Thoracic aorta (tissue), 2 donors: ENCODE data around the gene SMARCA4. TPM values are rescaled to one million over a fixed set of nuclear protein-coding genes. Genes with fewer than 3 reads are reported as not detected.
A peak's percentile ranks its signal among the peaks of the same experiment; 100 is the strongest.

Experiments
- ATAC-seq: fragments of 150-250 bp; one replicate; pipeline ENCODE4 v1.8.0; 2017; ENCODE audit warnings: low read depth; ENCODE audit not compliant: insufficient number of reproducible peaks, low FRiP score
- DNase-seq: peaks from one replicate; pipeline ENCODE4 v3.0.0-alpha.2; 2020; ENCODE audit warnings: low spot score
- H3K27ac ChIP-seq, 2 donors: fragments of 200-600 bp; sonication (generic); 1 replicate in 1 of 2; 2 replicates in 1 of 2; pipeline ENCODE4 v1.5.1; 2016; ENCODE audit warnings: mild to moderate bottlenecking in 2 of 2, moderate library complexity in 2 of 2
- H3K27me3 ChIP-seq: fragments of 200-600 bp; sonication (generic); replicated peaks from 2 replicates; pipeline ENCODE4 v1.6.0; 2016; ENCODE audit warnings: mild to moderate bottlenecking; ENCODE audit not compliant: insufficient read depth
- H3K36me3 ChIP-seq: fragments of 200-600 bp; sonication (generic); one replicate; pipeline ENCODE4 v1.5.1; 2016
- H3K4me1 ChIP-seq, 2 donors: fragments of 200-600 bp; sonication (generic); 1 replicate in 1 of 2; 2 replicates in 1 of 2; pipeline versions ENCODE4 v1.5.1 to v1.6.0; 2016; ENCODE audit warnings: low read depth in 2 of 2, mild to moderate bottlenecking in 1 of 2; ENCODE audit not compliant: control insufficient read depth in 1 of 2
- H3K4me3 ChIP-seq: fragments of 200-600 bp; sonication (generic); 2 replicates; pipeline ENCODE4 v1.5.1; 2016; ENCODE audit warnings: mild to moderate bottlenecking
- H3K9me3 ChIP-seq: fragments of 200-600 bp; sonication (generic); 2 replicates; pipeline ENCODE4 v1.5.1; 2016
- CTCF ChIP-seq: fragments of 200-600 bp; sonication (generic); IDR thresholded peaks from one replicate; pipeline ENCODE4 v1.5.1; 2019; ENCODE audit warnings: antibody characterized with exemption
- total RNA-seq, 2 donors: library from RNA; depleted of rRNA; stranded (reverse); fragments of >200 nt; gene quantifications; one replicate each; pipeline versions ENCODE4 v1.1.0 to v1.2.3, GENCODE V29; 2016

Gene SMARCA4
- total RNA-seq = 10 to 100 TPM; 63.8 to 85.9 TPM

DNA sequence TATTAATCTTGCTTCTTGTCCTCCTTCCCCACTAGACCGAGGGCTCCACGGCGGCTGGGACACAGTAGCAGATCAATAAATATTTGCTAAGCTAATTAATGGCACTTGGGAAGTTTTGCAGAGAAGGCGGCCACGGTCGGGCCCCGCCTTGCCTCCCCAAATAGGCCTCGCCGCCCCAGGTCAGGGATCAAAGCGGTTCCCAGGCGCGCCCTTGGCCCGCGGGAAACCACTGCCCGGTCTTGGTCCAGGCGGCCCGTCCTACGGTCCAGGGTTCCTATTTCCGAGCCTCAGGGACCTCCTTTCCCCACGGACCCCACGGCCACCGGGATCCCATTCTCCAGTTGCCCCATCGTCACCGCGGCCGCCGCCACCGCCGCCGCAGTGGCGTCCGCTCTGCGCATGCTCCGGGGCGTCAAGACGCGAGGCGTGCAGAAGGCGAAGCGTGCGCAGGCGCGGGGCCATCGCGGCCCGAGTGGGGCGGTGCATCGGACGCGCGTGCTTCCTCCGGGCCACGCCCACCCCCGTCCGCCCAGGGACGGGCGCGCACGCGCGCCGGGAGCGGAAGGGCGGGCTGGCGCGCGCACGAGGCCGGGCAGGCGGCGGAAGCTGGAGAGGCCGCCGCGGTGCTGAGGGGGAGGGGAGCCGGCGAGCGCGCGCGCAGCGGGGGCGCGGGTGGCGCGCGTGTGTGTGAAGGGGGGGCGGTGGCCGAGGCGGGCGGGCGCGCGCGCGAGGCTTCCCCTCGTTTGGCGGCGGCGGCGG lies at the start of gene SMARCA4:
Gene SMARCA4, plus strand, starts transcription at position 717 of the 759 bp plus-strand sequence. CDS start 23,122 bp downstream, outside the sequence.
- no peaks in the 10 kb centered on the region for H3K36me3 ChIP-seq
- H3K4me1 ChIP-seq = peaks cover 8 to 27% of the 10 kb centered on the region in 2 donors
- ATAC-seq (peak; percentile 78), DNase-seq (peak; percentile 75)
- H3K27ac ChIP-seq = peak within 1 kb of the TSS; percentile 83 to 95
- H3K4me3 ChIP-seq = peak within 1 kb of the TSS; percentile 87
- H3K9me3 ChIP-seq = no peaks in the 10 kb centered on the region
- TF ChIP-seq CTCF = no peak
- H3K27me3 ChIP-seq = no peaks in the 10 kb centered on the region

- Histone ChIP-seq H3K4me1 (no peaks in the 10 kb centered on the region), H3K27me3 (no peaks in the 10 kb centered on the region), H3K4me3 (no peak overlapping the region), H3K27ac (no peak overlapping the region), H3K36me3 (peaks cover 58% of the 10 kb centered on the region), H3K9me3 (no peaks in the 10 kb centered on the region)
- no peak for TF ChIP-seq CTCF
- no peak for ATAC-seq
- DNase-seq = no peak
Measured at GRCh38 chr19:10911579-10912363, 49.1 kb upstream of the SMARCA4 start.

GRCh38 chr19:10912619-10913018 lies 48.2 kb upstream of the SMARCA4 start:
- TF ChIP-seq CTCF = no peak
- H3K36me3 ChIP-seq = peaks cover 58% of the 10 kb centered on the region
- ATAC-seq = no peak
- H3K4me1 ChIP-seq = no peaks in the 10 kb centered on the region
- no peak for DNase-seq
- H3K9me3 ChIP-seq = no peaks in the 10 kb centered on the region
- H3K27ac ChIP-seq = no peak overlapping the region
- H3K4me3 ChIP-seq = no peak overlapping the region
- no peaks in the 10 kb centered on the region for H3K27me3 ChIP-seq

DNA sequence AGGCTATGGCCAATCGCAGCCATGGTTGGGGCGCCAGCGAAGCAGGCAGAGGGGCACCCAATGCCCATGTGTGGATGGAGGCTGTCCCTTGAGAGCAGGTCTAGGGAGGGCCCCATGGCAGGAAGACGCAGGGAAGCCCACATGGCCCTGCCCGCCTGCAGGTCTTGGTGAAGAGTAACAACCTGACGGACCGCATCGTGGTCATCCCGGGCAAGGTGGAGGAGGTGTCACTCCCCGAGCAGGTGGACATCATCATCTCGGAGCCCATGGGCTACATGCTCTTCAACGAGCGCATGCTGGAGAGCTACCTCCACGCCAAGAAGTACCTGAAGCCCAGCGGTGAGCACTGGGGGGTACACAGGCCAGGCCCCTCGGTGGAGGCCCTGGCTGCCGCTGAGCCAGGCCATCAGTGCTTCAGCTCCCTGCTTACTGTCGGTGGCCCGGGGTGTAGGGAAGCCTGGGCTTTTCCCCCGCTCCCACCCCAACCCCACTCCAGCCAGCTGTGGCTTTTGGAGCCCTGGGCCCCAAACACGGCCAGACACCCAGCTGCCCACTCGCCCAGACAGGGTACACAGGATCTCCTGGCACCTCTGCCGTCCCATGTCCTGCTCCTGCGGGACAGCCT lies 47.0 kb upstream of the SMARCA4 start:
- H3K4me1 ChIP-seq = no peaks in the 10 kb centered on the region
- H3K27me3 ChIP-seq = no peaks in the 10 kb centered on the region
- no peak overlapping the region for H3K27ac ChIP-seq
- ATAC-seq (no peak), DNase-seq (no peak)
- H3K36me3 ChIP-seq = peaks cover 47% of the 10 kb centered on the region
- no peak for TF ChIP-seq CTCF
- no peaks in the 10 kb centered on the region for H3K9me3 ChIP-seq
- H3K4me3 ChIP-seq = no peak overlapping the region
